Ascending aorta (tissue), 2 donors: ENCODE data around the gene EVX1. TPM values are rescaled to one million over a fixed set of nuclear protein-coding genes. Genes with fewer than 3 reads are reported as not detected.

Experiments used
- DNase-seq, 2 donors: peaks; one replicate each; pipeline ENCODE4 v3.0.0-alpha.2; 2019; ENCODE audit warnings: low spot score in 2 of 2
- H3K27ac ChIP-seq, 2 donors: fragments of 200-600 bp; sonication (generic); one replicate each; pipeline ENCODE4 v1.5.1; 2016 to 2017; ENCODE audit warnings: mild to moderate bottlenecking in 1 of 2
- H3K27me3 ChIP-seq: fragments of 200-600 bp; sonication (generic); one replicate; pipeline ENCODE4 v1.5.1; 2017
- H3K36me3 ChIP-seq, 2 donors: fragments of 200-600 bp; sonication (generic); one replicate each; pipeline ENCODE4 v1.5.1; 2016
- H3K4me1 ChIP-seq, 2 donors: fragments of 200-600 bp; sonication (generic); one replicate each; pipeline ENCODE4 v1.5.1; 2016 to 2017; ENCODE audit warnings: mild to moderate bottlenecking in 1 of 2
- H3K4me3 ChIP-seq, 2 donors: fragments of 200-600 bp; sonication (generic); one replicate each; pipeline ENCODE4 v1.5.1; 2016 to 2017; ENCODE audit warnings: mild to moderate bottlenecking in 1 of 2
- H3K9me3 ChIP-seq, 2 donors: fragments of 200-600 bp; sonication (generic); one replicate each; pipeline ENCODE4 v1.5.1; 2016
- intact Hi-C: fragments of 100-400 bp; cut with DNase I; formaldehyde crosslinking; loops from one replicate; pipeline ENCODE4 v1.15.1; 2023
- total RNA-seq: library from RNA; depleted of rRNA; stranded (reverse); fragments of >200 nt; gene quantifications from one replicate; pipeline ENCODE4 v1.1.0, GENCODE V29; 2016
- TF ChIP-seq, protein P1 (sequence below), 3 experiments: fragments of 200-600 bp in 2 of 3; fragments of 450-650 bp in 1 of 3; sonication (generic) in 2 of 3; IDR thresholded peaks; one replicate each; pipeline ENCODE4 v1.5.1; 2016 to 2019; ENCODE audit warnings: antibody characterized with exemption in 3 of 3, mild to moderate bottlenecking in 1 of 3, moderate library complexity in 1 of 3

EVX1 gene
- total RNA-seq, 1 donor from 2014 or later: not detected

DNA sequence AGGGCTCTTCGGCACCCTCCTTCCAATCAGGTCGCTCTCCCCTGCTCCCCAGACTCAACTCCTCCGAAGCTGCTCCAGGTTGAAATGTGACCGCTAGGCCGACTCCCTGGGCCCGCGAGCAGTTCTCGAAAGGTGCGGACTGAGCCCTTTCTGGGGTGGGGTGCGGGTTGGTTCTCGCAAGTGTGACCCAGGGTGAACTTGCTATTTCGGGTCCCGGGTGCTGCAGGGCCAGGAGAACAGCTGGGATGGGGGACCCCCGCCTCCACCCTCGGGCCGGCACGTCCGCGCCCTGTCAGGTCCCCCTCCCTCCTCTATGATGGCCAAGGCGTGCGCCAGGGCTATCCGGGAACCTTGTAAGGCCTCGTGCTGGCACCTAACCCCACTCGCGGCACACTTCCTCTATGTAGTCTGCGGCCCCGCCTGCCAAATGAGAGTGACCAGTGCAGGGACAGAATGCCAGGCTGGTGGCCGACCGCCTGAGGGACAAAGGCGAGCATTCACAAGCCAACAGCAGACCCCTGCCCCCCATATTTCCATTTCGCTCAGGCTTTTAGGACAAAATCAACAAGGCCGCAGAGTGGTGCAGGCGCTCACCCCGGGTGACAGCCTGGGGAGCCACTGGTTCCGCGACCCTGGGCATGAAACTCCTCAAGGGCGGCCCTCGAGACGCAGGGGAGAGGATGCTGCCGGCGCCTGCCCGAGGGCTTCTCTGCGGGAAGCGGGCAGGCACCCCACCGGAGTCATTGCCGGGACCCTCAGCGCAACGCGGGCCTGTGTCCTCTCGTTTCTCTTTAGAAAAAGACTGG is 29.0 kb upstream of the EVX1 start:
- intact Hi-C loops: no loop called here
- H3K27ac ChIP-seq: no peak overlapping the region
- no peak overlapping the region for H3K4me3 ChIP-seq
- peaks cover 10% of the 10 kb centered on the region for H3K27me3 ChIP-seq
- peaks cover 0 to 4% of the 10 kb centered on the region in 2 donors for H3K4me1 ChIP-seq
- no peaks in the 10 kb centered on the region for H3K36me3 ChIP-seq
- no peaks in the 10 kb centered on the region for H3K9me3 ChIP-seq
- TF ChIP-seq, protein P1, sequence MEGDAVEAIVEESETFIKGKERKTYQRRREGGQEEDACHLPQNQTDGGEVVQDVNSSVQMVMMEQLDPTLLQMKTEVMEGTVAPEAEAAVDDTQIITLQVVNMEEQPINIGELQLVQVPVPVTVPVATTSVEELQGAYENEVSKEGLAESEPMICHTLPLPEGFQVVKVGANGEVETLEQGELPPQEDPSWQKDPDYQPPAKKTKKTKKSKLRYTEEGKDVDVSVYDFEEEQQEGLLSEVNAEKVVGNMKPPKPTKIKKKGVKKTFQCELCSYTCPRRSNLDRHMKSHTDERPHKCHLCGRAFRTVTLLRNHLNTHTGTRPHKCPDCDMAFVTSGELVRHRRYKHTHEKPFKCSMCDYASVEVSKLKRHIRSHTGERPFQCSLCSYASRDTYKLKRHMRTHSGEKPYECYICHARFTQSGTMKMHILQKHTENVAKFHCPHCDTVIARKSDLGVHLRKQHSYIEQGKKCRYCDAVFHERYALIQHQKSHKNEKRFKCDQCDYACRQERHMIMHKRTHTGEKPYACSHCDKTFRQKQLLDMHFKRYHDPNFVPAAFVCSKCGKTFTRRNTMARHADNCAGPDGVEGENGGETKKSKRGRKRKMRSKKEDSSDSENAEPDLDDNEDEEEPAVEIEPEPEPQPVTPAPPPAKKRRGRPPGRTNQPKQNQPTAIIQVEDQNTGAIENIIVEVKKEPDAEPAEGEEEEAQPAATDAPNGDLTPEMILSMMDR (IDR thresholded peaks at IDR 0.05): no peak
- DNase-seq: no peak

DNA sequence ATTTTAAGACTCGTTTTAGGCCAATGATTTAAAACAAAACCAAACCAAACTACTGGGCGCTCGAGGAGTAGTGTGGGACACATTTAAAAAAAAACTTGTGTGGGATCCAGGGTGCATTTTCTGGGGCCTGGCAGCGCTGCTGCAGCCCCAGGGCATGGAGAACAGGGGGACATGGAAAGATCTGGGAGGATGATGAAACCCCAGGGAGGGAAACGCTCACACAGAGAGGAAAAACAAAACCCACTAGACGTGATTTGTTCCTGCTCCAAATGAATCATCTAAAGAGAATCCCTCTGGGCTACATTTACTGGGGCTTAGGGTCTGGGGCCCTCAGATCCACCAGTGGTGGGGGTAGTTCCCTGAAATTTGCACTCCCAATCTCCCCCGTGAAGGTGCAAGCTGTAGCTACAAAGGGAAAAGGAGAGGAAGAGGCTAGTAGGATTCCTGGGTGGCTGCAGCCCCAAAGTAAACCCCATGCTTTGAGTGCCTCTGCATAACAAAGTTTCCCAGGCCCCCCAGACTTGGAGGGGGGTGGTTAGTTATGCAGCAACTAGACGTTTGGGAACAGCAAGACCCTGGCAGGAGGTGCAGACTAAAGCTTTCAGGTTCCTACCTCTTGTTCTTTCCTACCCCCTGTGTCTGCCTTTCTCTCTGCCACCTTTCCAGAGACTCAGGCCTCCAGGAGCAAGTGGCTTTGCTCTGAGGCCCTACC is 28.2 kb upstream of the EVX1 start:
- intact Hi-C loops: no loop called here

DNA sequence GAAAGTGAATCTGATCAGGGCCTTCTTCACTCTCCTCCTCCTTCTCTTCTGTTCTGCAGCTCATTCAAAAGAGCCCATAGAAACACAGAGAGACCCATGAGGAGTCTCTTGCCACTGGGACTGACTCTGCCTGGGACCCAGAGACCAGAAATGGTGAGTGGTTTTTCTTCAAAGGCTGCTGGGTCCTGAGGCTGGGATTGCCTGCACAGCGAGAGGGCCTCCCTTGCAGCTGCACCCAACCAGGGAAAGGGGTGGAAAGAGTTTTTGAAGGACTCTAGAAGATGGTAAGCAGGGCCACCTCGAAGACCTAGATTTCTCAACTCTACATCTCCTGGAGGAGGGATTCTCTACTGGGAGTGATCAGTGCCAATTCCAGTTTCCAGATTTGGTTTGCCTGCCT is 27.2 kb upstream of the EVX1 start:
- Histone ChIP-seq H3K27ac (no peak overlapping the region), H3K27me3 (peaks cover 17% of the 10 kb centered on the region), H3K36me3 (no peaks in the 10 kb centered on the region), H3K9me3 (no peaks in the 10 kb centered on the region), H3K4me3 (no peak overlapping the region), H3K4me1 (peaks cover 0 to 4% of the 10 kb centered on the region in 2 donors)
- TF ChIP-seq, protein P1 (IDR thresholded peaks at IDR 0.05): no peak
- DNase-seq: no peak
- intact Hi-C loops: no loop called here

More for the DNA sequence above, 28.2 kb upstream of the EVX1 start:
- no peak overlapping the region for H3K4me3 ChIP-seq
- no peak for DNase-seq
- H3K27ac ChIP-seq: no peak overlapping the region
- H3K4me1 ChIP-seq: peaks cover 0 to 4% of the 10 kb centered on the region in 2 donors
- TF ChIP-seq, protein P1 (IDR thresholded peaks at IDR 0.05): no peak
- H3K36me3 ChIP-seq: no peaks in the 10 kb centered on the region
- peaks cover 10% of the 10 kb centered on the region for H3K27me3 ChIP-seq
- no peaks in the 10 kb centered on the region for H3K9me3 ChIP-seq

DNA sequence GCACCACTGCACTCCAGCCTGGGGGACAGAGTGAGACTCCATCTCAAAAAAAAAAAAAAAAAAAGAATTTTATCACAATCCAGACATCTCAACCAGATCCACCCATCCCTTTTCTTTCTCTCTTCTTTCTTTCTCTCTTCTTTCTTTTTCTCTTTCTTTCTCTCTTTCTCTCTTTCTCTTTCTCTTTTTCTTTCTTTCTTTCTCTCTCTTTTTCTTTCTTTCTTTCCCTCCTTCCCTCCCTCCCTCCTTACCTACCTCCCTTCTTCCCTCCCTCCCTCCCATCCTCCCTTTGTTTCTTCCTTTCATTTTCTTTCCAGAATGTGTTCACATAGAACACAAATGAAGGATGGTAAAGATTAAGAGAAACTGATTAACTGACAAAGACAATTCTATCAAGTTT is 24.7 kb upstream of the EVX1 start:
- Histone ChIP-seq H3K9me3 (no peaks in the 10 kb centered on the region), H3K27ac (no peak overlapping the region), H3K4me3 (no peak overlapping the region), H3K4me1 (no peaks in the 10 kb centered on the region), H3K27me3 (peaks cover 23% of the 10 kb centered on the region), H3K36me3 (no peaks in the 10 kb centered on the region)
- no peak for DNase-seq
- intact Hi-C loops: no loop called here
- TF ChIP-seq, protein P1 (IDR thresholded peaks at IDR 0.05): no peak

DNA sequence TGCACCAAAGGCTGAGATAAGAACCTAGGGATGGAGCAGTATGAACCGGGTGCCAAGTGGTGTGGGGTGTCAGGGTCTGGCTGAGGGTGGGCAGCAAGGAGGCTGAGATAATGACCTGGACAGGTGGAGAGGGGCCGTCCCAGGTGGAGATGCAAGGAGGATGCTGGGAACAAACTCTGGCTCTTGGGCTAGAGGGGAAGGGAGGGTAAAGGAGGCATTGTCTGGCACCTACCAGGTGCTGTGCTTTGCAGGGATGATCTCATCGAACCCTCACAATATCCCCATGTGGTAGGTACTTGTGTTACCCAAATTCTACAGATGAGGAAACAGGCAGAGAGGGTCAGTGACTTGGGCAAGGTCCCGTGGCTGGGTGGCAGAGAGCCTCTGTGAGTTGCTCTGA is 22.8 kb upstream of the EVX1 start:
- no peak overlapping the region for H3K27ac ChIP-seq
- no peaks in the 10 kb centered on the region for H3K9me3 ChIP-seq
- TF ChIP-seq, protein P1 (IDR thresholded peaks at IDR 0.05): no peak
- no peaks in the 10 kb centered on the region for H3K36me3 ChIP-seq
- intact Hi-C loops: no loop called here
- no peak for DNase-seq
- peaks cover 13% of the 10 kb centered on the region for H3K27me3 ChIP-seq
- H3K4me3 ChIP-seq: no peak overlapping the region
- no peaks in the 10 kb centered on the region for H3K4me1 ChIP-seq
